IPS-18c (cell line): ENCODE data around the gene CNTNAP2.
"Not testable (repeated sequence)": the region's sequence is repeated elsewhere in the genome, so short reads cannot be mapped to it uniquely, and the experiment has no call there.

Experiments used
- H3K4me3 ChIP-seq: 2 replicates; pipeline ENCODE4 v1.7.0; 2013; ENCODE audit warnings: low read depth, mild to moderate bottlenecking, low read length, moderate library complexity; ENCODE audit not compliant: insufficient read depth
- H3K9me3 ChIP-seq: one replicate; pipeline ENCODE4 v1.6.1; 2013; ENCODE audit warnings: mild to moderate bottlenecking, low read length, moderate library complexity; ENCODE audit not compliant: control insufficient read depth, insufficient read depth

CNTNAP2 gene

DNA sequence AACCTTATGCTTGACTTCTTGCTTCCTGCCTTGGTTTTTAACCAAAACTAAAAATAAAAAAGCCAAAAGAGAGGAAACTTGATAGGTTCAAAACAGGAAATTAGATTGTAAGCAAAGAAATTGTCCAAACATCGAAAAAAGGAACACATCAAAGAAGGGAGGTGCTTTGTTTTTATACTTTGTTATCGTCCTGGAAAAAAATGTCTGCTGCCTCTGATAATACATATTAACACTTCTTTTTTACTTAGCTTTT, 2187.4 kb downstream of the CNTNAP2 start:
- Histone ChIP-seq H3K4me3 (no peak overlapping the region), H3K9me3 (no peaks in the 10 kb centered on the region)

DNA sequence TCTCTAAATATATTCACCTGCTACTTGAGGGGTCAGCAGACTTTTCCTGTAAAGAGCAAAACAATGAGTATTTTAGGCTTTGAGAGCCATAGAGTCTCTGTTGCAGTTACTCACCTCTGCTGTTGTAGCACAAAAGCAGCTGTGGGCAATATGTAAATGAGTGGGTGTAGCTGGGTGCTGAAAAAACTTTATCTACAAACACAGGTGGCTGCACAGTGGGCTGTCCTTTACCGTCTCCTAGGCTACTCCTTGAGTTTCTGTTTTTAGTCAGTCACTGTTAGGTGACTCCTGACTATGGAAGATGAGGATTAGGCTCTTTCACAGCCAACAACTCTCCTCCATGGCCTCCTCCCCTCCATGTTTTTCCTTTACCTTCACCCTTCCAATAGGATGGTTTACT, 2187.9 kb downstream of the CNTNAP2 start:
- Histone ChIP-seq H3K4me3 (no peak overlapping the region), H3K9me3 (no peaks in the 10 kb centered on the region)

DNA sequence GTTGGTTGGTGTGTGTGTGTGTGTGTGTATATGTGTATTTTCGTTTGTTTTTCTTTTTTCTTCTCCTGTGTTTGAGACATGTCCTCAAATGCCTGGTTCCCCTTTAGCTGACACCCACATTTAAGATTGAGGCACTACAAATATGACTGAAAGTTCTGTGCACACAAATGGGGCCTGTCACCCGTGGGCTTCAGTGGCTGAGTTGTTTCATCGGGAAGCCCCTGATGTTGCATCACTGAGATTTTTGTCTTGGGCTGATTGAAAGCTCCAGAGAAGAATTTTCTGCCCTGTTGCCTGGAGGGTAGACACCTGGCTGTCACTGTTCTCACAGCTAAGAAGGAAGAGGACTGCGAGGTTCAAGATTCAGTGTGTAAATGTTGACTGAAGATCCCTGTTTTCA, 2190.2 kb downstream of the CNTNAP2 start:
- Histone ChIP-seq H3K4me3 (no peak overlapping the region), H3K9me3 (no peaks in the 10 kb centered on the region)

DNA sequence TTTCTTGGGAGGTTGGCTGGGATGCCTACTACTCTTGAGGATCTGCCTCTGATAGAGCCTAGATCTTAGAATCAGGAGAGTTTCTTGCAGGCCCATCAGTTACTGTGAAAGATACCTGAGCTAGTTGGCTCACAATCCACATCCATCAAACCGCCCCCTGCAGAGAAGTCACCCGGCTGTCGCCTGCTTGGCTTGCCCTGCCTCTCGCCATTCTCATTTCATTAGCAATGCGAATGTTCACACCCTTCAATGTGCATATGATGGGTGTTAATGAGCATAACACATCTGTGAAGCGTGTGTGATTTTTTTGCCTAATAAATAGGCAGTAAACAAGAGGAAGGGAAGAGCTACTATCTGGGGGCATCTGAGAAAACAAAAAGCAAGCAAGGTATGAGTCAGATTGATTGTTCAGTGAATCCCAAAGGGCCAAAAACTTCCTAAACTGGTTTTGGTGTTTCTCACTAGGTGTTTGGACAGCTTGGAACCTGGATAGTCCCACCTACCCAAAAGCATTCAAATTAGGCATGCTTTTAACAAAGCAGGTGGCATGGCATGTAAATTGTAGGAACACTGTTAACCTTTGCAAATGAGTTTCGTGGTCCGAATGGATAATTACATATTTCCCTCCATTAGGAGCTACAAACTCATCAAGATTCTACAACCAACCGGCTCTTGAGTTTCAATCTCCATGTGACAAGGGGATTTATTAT, 2201.7 kb downstream of the CNTNAP2 start:
- Histone ChIP-seq H3K4me3 (no peak overlapping the region), H3K9me3 (no peaks in the 10 kb centered on the region)

DNA sequence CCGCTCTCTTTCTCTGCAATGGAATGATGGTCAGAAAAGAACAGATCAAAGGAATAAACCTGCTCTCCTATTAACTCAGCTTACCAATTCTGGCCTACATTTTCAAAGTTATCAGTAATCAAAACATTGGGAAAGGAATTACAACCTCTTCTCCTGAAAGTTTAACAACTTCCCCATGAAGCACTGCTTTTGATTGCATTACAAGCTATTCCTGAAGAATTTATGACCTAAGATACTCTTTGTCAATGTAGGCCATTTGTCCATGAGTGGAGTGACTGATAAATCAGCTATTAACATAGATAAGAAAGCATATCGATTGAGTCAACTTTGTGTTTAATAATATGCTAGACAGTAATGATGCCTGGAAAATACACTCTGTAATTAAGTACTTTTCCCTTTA, 2202.2 kb downstream of the CNTNAP2 start:
- no peaks in the 10 kb centered on the region for H3K9me3 ChIP-seq
- no peak overlapping the region for H3K4me3 ChIP-seq

DNA sequence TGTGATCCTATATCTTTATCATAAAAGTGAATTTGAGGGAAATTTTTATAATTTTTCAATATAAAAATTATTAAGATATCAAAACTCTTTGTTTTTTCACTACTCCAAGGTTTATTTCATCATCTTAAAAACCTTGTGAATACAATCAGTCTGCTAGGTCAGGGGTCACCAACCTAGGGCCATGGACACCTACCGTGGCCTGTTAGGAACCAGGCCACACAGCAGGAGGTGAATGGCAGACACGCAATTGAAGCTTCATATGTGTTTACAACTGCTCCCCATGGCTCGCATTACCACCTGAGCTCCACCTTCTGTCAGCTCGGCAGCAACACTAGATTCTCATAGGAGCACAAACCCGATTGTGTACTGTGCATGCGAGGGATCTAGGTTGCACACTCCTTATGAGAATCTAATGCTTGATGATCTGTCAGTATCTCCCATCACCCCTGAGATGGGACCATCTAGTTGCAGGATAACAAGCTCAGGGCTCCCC, 2202.8 kb downstream of the CNTNAP2 start:
- H3K9me3 ChIP-seq = no peaks in the 10 kb centered on the region
- H3K4me3 ChIP-seq = no peak overlapping the region

DNA sequence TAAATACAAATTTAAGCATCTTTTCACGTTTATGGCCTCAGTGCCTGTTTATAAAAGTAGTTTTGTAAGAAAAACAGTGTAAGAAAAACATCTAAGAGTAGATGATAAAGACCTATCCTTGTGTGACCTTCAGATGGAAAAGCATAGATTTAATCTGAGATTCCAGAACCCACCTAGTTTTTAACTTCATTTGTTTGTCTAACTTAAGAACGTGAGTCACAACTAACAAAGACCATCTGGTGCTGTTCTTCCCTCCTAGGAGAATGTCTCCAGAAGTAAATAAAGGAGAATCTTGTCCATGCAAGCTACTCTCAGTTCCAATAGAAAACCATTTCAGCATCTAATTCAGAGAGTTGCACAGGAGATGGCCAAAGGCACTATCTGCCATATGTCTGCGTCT, 2208.6 kb downstream of the CNTNAP2 start:
- Histone ChIP-seq H3K9me3 (no peaks in the 10 kb centered on the region), H3K4me3 (no peak overlapping the region)

DNA sequence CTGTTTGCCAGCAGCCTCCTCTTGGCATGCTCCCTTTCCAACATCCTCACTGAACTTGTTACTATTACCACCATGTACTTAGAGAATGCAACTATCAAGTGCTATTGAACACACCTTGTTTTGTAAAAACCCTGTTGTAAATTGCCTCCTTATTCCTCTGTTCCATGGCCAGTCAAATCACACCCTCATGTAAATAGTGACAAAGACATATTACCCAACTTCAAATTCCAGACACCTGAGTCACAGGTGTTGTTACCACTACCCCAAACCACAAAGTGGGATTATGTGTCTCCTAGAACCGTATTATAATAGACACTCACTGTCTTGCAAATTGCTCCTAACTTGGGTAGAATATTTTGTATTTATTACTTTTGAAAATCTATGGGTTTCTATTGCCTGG, 2210.8 kb downstream of the CNTNAP2 start:
- H3K9me3 ChIP-seq = peaks cover 5% of the 10 kb centered on the region

DNA sequence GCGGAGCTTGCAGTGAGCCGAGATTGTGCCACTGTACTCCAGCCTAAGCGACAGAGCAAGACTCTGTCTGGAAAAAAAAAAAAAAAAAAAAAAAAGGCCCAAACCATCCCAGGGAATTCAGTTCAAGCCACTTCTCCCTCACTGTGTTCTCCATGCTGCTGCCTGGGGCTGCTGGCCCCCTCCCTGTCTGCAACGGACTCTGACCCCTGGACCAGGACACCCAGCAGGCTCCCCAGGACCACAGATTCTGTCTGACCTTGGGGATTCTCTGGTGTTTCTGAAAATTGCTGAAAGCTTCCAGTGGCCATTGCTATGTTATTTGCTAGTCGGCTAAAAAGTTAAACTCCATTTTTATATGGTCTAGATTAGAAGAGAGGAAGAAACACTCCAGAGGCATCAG, 2212.3 kb downstream of the CNTNAP2 start:
- no peak overlapping the region for H3K4me3 ChIP-seq
- H3K9me3 ChIP-seq = peaks cover 5% of the 10 kb centered on the region

More for the DNA sequence above, 2210.8 kb downstream of the CNTNAP2 start:
- H3K4me3 ChIP-seq = no peak overlapping the region

DNA sequence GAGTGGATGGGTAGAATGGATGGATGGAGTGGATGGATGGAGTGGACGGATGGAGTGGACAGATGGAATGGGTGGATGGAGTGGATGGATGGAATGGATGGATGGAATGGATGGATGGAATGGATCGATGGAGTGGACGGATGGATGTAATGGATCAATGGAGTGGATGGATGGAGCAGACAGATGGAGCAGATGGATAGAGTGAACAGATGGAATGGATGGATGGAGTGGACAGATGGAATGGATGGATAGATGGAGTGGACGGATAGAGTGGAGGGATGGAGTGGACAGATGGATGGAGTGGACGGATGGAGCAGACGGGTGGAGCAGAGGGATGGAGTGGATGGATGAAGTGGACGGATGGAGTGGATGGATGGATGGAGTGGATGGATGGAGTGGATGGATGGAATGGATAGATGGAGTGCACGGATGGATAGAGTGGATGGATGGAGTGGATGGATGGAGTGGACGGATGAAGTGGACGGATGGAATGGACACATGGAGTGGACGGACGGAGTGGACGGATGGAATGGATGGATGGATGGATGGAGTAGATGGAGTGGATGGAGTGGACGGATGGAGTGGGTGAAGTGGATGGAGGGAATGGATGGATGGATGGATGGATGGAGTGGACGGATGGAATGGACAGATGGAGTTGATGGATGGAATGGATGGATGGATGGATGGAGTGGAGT, 2213.7 kb downstream of the CNTNAP2 start:
- Histone ChIP-seq H3K4me3 (no peak overlapping the region), H3K9me3 (peaks cover 5% of the 10 kb centered on the region)

DNA sequence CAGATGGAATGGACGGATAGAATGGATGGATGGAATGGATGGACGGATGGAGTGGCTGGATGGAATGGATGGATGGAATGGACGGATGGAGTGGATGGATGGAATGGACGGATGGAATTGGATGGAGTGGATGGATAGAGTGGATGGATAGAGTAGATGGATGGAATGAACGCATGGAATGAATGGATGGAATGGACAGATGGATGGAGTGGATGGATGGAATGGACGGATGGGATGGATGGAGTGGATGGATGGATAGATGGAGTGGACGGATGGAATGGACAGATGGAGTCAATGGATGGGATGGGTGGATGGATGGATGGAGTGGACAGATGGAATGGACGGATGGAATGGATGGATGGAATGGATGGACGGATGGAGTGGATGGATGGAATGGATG, 2214.2 kb downstream of the CNTNAP2 start:
- Histone ChIP-seq H3K9me3 (peaks cover 5% of the 10 kb centered on the region), H3K4me3 (no peak overlapping the region)

DNA sequence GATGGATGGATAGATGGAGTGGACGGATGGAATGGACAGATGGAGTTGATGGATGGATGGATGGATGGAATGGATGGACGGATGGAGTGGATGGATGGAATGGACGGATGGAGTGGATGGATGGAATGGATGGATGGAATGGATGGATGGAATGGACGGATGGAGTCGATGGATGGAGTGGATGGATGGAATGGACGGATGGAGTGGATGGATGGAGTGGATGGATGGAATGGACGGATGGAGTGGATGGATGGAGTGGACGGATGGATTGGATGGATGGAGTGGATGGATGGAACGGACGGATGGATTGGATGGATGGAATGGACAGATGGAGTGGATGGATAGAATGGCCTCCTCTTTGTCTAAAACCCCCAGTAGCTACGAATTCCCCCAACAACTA, 2214.9 kb downstream of the CNTNAP2 start:
- H3K4me3 ChIP-seq, H3K9me3 ChIP-seq: not testable (repeated sequence)

DNA sequence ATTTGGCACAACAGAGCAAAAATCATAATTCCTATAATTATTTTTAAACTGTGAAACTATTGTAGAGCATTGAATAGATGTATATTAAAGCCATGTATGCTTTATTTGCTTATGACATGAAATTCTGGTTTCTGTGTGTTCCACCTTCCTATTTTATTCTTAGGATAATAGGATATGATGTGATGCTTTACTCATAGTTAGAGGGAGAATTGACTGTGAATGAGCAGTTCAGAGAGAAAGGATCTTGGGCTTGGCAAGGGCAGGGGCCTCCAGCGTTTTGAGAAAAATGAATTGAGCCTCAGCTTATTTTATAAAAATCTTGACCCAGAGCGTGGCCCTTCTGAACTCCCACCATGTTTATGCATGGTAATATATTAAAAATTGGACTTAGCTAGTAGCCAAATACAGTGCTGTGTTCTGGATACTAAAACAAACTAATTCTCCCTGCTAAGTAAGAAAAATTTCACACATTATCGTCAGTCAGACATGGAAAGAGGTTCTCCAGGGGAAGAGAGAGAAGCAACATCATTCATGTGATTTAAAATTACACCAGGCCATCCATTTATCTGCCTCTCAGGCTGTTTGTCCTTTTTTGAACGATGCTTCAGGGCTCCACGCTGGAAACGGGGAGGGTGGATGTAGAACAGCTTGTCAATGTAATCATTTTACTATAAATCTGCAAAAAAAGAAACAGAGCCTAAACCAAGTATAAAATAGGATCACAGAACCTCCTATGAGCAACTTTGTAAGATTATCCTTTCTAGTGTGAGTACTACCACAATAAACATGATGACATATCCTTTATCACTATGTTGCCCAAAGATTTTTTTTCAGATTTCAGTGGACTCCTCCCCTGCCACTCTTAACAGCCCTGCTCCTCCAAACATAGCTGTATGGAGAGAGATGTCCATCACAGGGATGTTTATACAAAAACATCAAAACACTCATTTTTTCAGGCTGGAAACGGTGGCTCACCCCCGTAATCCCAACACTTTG, 2215.9 kb downstream of the CNTNAP2 start:
- no peak overlapping the region for H3K4me3 ChIP-seq
- H3K9me3 ChIP-seq = peaks cover 5% of the 10 kb centered on the region

DNA sequence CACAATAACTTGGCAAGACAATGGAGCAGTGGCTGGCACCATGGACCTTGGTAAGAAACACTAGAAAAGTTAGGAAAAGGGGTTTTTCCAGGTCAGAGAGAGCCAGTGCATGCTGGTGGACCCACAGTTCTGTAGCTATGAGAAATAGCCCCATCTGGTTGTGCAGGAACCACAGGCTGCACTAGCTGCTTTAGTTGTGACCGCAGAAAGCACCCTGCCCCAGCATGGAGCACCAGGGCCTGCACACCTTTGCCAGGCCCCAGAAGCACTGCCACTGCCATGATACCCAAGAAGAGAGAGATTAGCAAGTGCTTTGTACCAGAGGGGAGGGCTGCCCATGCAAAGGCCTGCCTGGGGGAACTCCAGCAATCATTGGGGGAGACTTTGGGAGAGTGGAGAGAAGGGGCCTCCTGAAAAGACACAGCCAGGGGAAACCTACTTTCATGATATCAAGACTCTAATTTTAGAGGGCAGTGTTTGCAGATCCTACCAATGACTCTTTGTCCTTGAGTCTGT, 2217.9 kb downstream of the CNTNAP2 start:
- peaks cover 5% of the 10 kb centered on the region for H3K9me3 ChIP-seq
- no peak overlapping the region for H3K4me3 ChIP-seq

DNA sequence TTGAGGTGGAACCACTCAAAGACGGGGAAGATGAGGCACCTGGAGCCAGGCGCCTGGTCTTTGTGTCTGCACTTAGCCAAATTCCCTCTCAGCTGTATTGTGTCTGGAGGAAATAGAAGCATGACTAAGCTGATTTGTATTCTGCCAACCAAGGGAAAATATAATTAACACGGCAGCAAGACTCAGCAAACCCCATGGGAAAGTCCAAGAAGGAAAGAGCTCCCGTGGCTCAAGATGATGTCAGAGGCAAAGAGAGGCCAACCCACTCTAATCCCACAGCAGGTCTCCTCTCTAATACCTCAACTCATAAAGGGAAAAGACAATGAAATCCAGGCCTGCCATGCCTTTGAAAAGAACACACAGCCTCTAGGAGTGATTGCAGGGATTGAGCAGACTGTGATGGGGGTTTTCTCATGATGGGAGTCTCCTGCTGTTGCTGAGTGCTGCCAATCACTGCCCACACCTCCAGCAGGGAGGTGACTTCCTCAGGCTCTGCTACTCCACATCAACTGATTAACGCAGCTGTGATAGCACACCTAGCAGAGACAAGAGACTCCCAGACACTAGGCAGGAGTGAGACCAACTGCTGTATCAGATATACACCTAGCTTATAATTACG, 2218.5 kb downstream of the CNTNAP2 start:
- Histone ChIP-seq H3K9me3 (peaks cover 5% of the 10 kb centered on the region), H3K4me3 (no peak overlapping the region)

DNA sequence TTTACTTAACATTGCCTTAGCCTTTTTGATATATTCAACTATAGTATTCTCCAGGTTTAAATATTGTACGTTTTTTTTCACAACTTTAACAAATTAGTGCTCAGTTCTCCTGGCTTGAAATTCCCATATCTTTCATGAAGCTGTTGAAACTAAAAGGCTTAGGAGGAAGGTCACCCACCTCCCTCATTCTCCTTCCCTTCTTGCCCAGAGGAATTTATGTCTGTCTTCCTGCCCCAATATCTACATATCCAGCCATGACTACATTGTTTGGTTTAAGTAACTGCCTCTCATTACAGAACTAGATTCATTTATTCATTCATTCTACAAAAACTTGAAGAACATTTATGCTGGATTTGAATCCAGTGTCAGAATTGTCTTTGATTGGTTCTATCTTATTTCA, 2219.2 kb downstream of the CNTNAP2 start:
- no peak overlapping the region for H3K4me3 ChIP-seq
- H3K9me3 ChIP-seq = peaks cover 5% of the 10 kb centered on the region

DNA sequence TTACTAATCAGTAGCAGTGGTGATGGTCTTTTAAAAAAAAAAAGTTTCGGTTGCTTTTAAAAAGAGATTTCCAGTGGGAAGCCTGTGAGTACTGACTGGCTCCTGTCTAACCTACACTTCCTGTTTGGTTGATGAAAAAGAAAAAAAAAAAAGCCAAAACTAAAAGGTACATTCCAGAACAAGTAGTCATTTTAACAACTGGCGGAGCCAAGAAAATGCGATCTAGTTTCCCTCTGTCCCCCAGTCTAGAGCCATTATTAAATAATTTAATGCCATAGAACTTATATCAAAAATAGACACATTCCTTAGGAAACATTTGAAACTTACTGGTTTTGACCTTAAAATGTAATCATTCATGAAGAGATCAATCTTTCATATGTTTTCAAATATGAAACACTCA, 2219.8 kb downstream of the CNTNAP2 start:
- Histone ChIP-seq H3K9me3 (peaks cover under 1% of the 10 kb centered on the region), H3K4me3 (no peak overlapping the region)
